ENCODE data around the gene ZNF460. TPM values are rescaled to one million over a fixed set of nuclear protein-coding genes. Genes with fewer than 3 reads are reported as not detected.

ZNF460 gene
- total RNA-seq (2012; rRNA removed) (41.9 and 55.2 TPM in 2 replicates), polyA plus RNA-seq (2012; rRNA removed) (3.2 and 3.6 TPM in 2 replicates), Bru-seq, nascent RNA (percentile 96 among the genes with signal in this experiment), BruChase-seq, experiment 1, labeled RNA remaining after a 6-hour chase (percentile 96 among the genes with signal in this experiment), BruChase-seq, experiment 2, labeled RNA remaining after a 2-hour chase (percentile 99 among the genes with signal in this experiment)
- polyA plus RNA-seq (2012; cell fraction: cytosol; rRNA removed), result 0.82 and 1.1 TPM in 2 replicates
- polyA plus RNA-seq (2012; cell fraction: nucleus; rRNA removed; ENCODE audit: low replicate concordance), result 2.3 and 6.0 TPM in 2 replicates
- long read RNA-seq, partial matches to known transcripts, result 0 of 2 reads
- long read RNA-seq, other reads (novel, unspliced or antisense), result 0 of 2 reads

GRCh38 chr19:57280165-57280961 is at the start of gene ZNF460:
ZNF460 (plus strand) TSS chr19:57280485; CDS start chr19:57280807, 322 bp downstream.
- peak; percentile 96 for ATAC-seq (ENCODE audit: low read depth)
- Histone ChIP-seq H4K8ac (ENCODE audit: low read depth in 2 of 2, low read length in 2 of 2) (peak within 1 kb of the TSS; percentile 86 to 100), H3K9me3 (ENCODE audit: control insufficient read depth, insufficient read depth, low read length) (no peaks in the 10 kb centered on the region), H3K4me1 (ENCODE audit: control insufficient read depth, insufficient read depth, low read length) (peaks cover 5% of the 10 kb centered on the region), H3K4ac (ENCODE audit: low read depth, low read length) (peak within 1 kb of the TSS; percentile 99), H2BK5ac (ENCODE audit: low read depth, low read length, poor library complexity, severe bottlenecking) (peak within 1 kb of the TSS; percentile 92), H3K9me1 (ENCODE audit: insufficient read depth, low read length) (peaks cover 14% of the 10 kb centered on the region), H2AK5ac (ENCODE audit: low read depth, low read length) (peak within 1 kb of the TSS; percentile 95), H3K9ac (ENCODE audit: low read depth, low read length) (peak within 1 kb of the TSS; percentile 99), H4K20me1 (ENCODE audit: insufficient read depth, low read length) (peaks cover 40% of the 10 kb centered on the region), H3K14ac (replicated peaks; ENCODE audit: low read depth, low read length) (peak within 1 kb of the TSS; percentile 100), H3K36me3 (ENCODE audit: control insufficient read depth, insufficient read depth, low read length) (peaks cover 19% of the 10 kb centered on the region), H3K27ac (ENCODE audit: insufficient read depth, low read length) (peak within 1 kb of the TSS; percentile 93), H4K91ac (ENCODE audit: insufficient read depth, low read depth, low read length) (peak within 1 kb of the TSS; percentile 98), H2BK20ac (ENCODE audit: low read depth, low read length) (peak within 1 kb of the TSS; percentile 87; the same call in 1 of the 2 replicates), H2AFZ (replicated peaks; ENCODE audit: low read length, poor library complexity) (peak within 1 kb of the TSS; percentile 97), H3K18ac (ENCODE audit: low read depth, low read length) (peak within 1 kb of the TSS; percentile 91), H4K5ac (ENCODE audit: low read depth, low read length) (peak within 1 kb of the TSS; percentile 90), H3K56ac (ENCODE audit: extremely low read depth, insufficient read depth, low read length) (peak within 1 kb of the TSS; percentile 98), H2BK15ac (ENCODE audit: low read depth, low read length) (peak within 1 kb of the TSS; percentile 85), H3K23ac (ENCODE audit: low read depth, low read length) (peak within 1 kb of the TSS; percentile 99), H3K27me3 (ENCODE audit: control insufficient read depth, insufficient read depth, low read length) (no peaks in the 10 kb centered on the region), H3K4me2 (ENCODE audit: low read depth, low read length) (peak within 1 kb of the TSS; percentile 100), H3K4me3 (ENCODE audit: insufficient read depth, low read depth, low read length) (peak within 1 kb of the TSS; percentile 57), H2BK120ac (ENCODE audit: low read depth, low read length) (peak within 1 kb of the TSS; percentile 92), H2AK9ac (replicated peaks; ENCODE audit: low read depth, low read length, poor library complexity) (peak within 1 kb of the TSS; percentile 99), H3K79me1 (ENCODE audit: low read depth in 1 of 2, low read length in 2 of 2) (peaks cover under 1 to 47% of the 10 kb centered on the region in 2 experiments; a peak in 3 of 4 replicates)
- BruUV-seq (replicated peaks), result no TSS peak
- POLR2A ChIA-PET (ENCODE audit: unreplicated experiment), result no interaction called here
- intact Hi-C loops (cut with micrococcal nuclease), result loop anchor here (1.0 to 10.0 kb wide), 2 partner anchors 40 to 176 kb away; partner anchors contain the start of gene ZNF805
- dilution Hi-C loops (cut with HindIII; ENCODE audit: low sequenced_read_pairs, unreplicated experiment), result no loop called here
- peak; percentile 91 for TF ChIP-seq POLR2A (IDR thresholded peaks at IDR 0.05; ENCODE audit: low read depth, low read length)
- no peak for TF ChIP-seq RCOR1 (IDR thresholded peaks at IDR 0.05; ENCODE audit: insufficient replicate concordance, low read length)
- TF ChIP-seq BHLHE40 (IDR thresholded peaks at IDR 0.05; ENCODE audit: low read depth, low read length), result 0 out of 2 replicates have a peak, but pooled peaks have one; percentile 20
- peak; percentile 8; the same call in 1 of the 2 replicates for TF ChIP-seq RAD21 (IDR thresholded peaks at IDR 0.05; ENCODE audit: low read length)
- peak; percentile 68; the same call in 1 of the 2 replicates for TF ChIP-seq MXI1 (IDR thresholded peaks at IDR 0.05; ENCODE audit: borderline replicate concordance, low read depth, low read length)
- TF ChIP-seq CHD1 (IDR thresholded peaks at IDR 0.05; ENCODE audit: low read depth, low read length), result peak; percentile 17
- TF ChIP-seq CTCF (conservative IDR thresholded peaks at IDR 0.05; ENCODE audit: low read depth, low read length), result no peak
- TF ChIP-seq MAZ (IDR thresholded peaks at IDR 0.05; ENCODE audit: borderline replicate concordance, low read depth, low read length), result peak; percentile 56; the same call in 1 of the 2 replicates
- no peak for TF ChIP-seq USF2 (IDR thresholded peaks at IDR 0.05; ENCODE audit: low read depth, low read length)
- peak; percentile 97 for DNase-seq
- CTCF ChIA-PET, result no interaction called here
- in situ Hi-C loops (cut with MboI; ENCODE audit: low sequenced_read_pairs), result no loop called here
- 0% methylated on average over 34 of the region's 71 CpGs; no CpG with 5 or more reads in 1 of the 2 experiments for WGBS, 2 experiments (ENCODE audit: extremely low coverage in 2 of 2, insufficient read length in 1 of 2)

Measured in IMR-90 (cell line).